ENCODE measurements around the gene SERGEF. TPM values are rescaled to one million over a fixed set of nuclear protein-coding genes. Genes with fewer than 3 reads are reported as not detected.

The SERGEF gene
- polyA plus RNA-seq, 2 of the 4 experiments (the other 2 are of a cell fraction), result 20.7 to 24.1 TPM

- no peak overlapping the region for H3K4me2 ChIP-seq
- ChIA-PET POLR2A (no interaction called here), CTCF (no interaction called here)
- H3K4me3 ChIP-seq, result no peak overlapping the region
- ATAC-seq (no peak), FAIRE-seq (no peak), DNase-seq (ENCODE audit: low read depth in 1 of 2, low spot score in 1 of 2) (no peak)
- TF ChIP-seq EHF (CRISPR knock-in tag; IDR thresholded peaks at IDR 0.05) (no peak), EHMT2 (IDR thresholded peaks at IDR 0.05; ENCODE audit: low read depth) (no peak), FOSB (CRISPR knock-in tag; IDR thresholded peaks at IDR 0.05) (no peak), RCOR1 (IDR thresholded peaks at IDR 0.05; ENCODE audit: low read depth, low read length) (no peak), RFX5 (IDR thresholded peaks at IDR 0.05) (no peak), E2F6 (IDR thresholded peaks at IDR 0.05; ENCODE audit: borderline replicate concordance, low read depth) (no peak), ATOH8 (CRISPR knock-in tag; IDR thresholded peaks at IDR 0.05; ENCODE audit: low read depth) (no peak), CEBPB (IDR thresholded peaks at IDR 0.05) (no peak), BHLHE40 (IDR thresholded peaks at IDR 0.05; ENCODE audit: low read depth, low read length) (no peak), JUNB (IDR thresholded peaks at IDR 0.05) (no peak), MAFK (IDR thresholded peaks at IDR 0.05; ENCODE audit: partially characterized antibody) (no peak), HMGXB4 (CRISPR knock-in tag; IDR thresholded peaks at IDR 0.05; ENCODE audit: borderline replicate concordance) (no peak)
- no peak overlapping the region for H3K27ac ChIP-seq
- H3K9me3 ChIP-seq, result no peaks in the 10 kb centered on the region
- H3K4me1 ChIP-seq, result no peaks in the 10 kb centered on the region
- 94% methylated on average over 1 of the region's 1 CpG for WGBS (ENCODE audit: missing lambda C conversion rate)
Measured at GRCh38 chr11:17814546-17814945, 198.3 kb downstream of the SERGEF start.

GRCh38 chr11:17813391-17814059 is 199.3 kb downstream of the SERGEF start:
- TF ChIP-seq EP300 (IDR thresholded peaks at IDR 0.05) (no peak), HOXB5 (CRISPR knock-in tag; IDR thresholded peaks at IDR 0.05) (no peak)
- H3K4me2 ChIP-seq, result no peak overlapping the region
- no peak overlapping the region for H3K27ac ChIP-seq
- ATAC-seq, result no peak
- no peaks in the 10 kb centered on the region for H3K4me1 ChIP-seq
- FAIRE-seq, result no peak
- CTCF ChIA-PET, result interaction anchor here (1.1 to 2.1 kb wide), 4 partner anchors 13 to 166 kb away, joined by 3 to 11 read pairs (median 4); no protein-coding TSS in a partner anchor
- POLR2A ChIA-PET, result no interaction called here
- WGBS (ENCODE audit: missing lambda C conversion rate), result 90% methylated on average over 2 of the region's 2 CpGs
- H3K4me3 ChIP-seq, result no peak overlapping the region
- no peaks in the 10 kb centered on the region for H3K9me3 ChIP-seq
- no peak for DNase-seq (ENCODE audit: low read depth in 1 of 2, low spot score in 1 of 2)

- FAIRE-seq (no peak), DNase-seq (ENCODE audit: low read depth in 1 of 2, low spot score in 1 of 2) (no peak), ATAC-seq (no peak)
- Histone ChIP-seq H3K27ac (no peak overlapping the region), H3K4me2 (no peak overlapping the region), H3K9me3 (no peaks in the 10 kb centered on the region), H3K4me3 (no peak overlapping the region), H3K4me1 (no peaks in the 10 kb centered on the region)
- CTCF ChIA-PET, result interaction anchor here (1.4 to 2.1 kb wide), 3 partner anchors 29 to 166 kb away, joined by 3 to 11 read pairs (median 4); no protein-coding TSS in a partner anchor
- TF ChIP-seq RFX5 (IDR thresholded peaks at IDR 0.05) (no peak), NR3C1 (IDR thresholded peaks at IDR 0.05) (no peak), TFCP2L1 (CRISPR knock-in tag; IDR thresholded peaks at IDR 0.05) (no peak), POLR2AphosphoS2 (conservative IDR thresholded peaks at IDR 0.05; ENCODE audit: low read length) (no peak), RARB (CRISPR knock-in tag; IDR thresholded peaks at IDR 0.05) (no peak)
- POLR2A ChIA-PET, result no interaction called here
- WGBS (ENCODE audit: missing lambda C conversion rate), result 81% methylated on average over 4 of the region's 4 CpGs
Measured at GRCh38 chr11:17812865-17813187, 200.0 kb downstream of the SERGEF start.

All from A549 (cell line).